Natural killer cell (primary cell): ENCODE data around the gene EDIL3. TPM values are rescaled to one million over a fixed set of nuclear protein-coding genes. Genes with fewer than 3 reads are reported as not detected.

ENCODE experiments used
- ATAC-seq, 3 donors: fragments of 150-1000 bp in 2 of 3; fragments of 200-7000 bp in 1 of 3; cut with Tn5 transposase; 1 replicate in 1 of 3; 2 replicates in 2 of 3; pipeline ENCODE4 v1.10.0; 2021; ENCODE audit warnings: mild to moderate bottlenecking in 2 of 3, moderate library complexity in 2 of 3
- DNase-seq, 2 donors: peaks; one replicate each; pipeline versions ENCODE4 v3.0.0 to v3.0.0-alpha.2; 2013 to 2021; ENCODE audit warnings: mixed read lengths in 1 of 2
- H3K27ac ChIP-seq: one replicate; pipeline ENCODE4 v1.5.1; 2013; ENCODE audit warnings: mild to moderate bottlenecking, low read length
- H3K27me3 ChIP-seq: one replicate; pipeline ENCODE4 v1.6.1; 2013; ENCODE audit warnings: low read length; ENCODE audit not compliant: control insufficient read depth, insufficient read depth
- H3K36me3 ChIP-seq: one replicate; pipeline ENCODE4 v1.6.1; 2013; ENCODE audit warnings: low read length; ENCODE audit not compliant: control insufficient read depth, insufficient read depth
- H3K4me1 ChIP-seq: one replicate; pipeline ENCODE4 v1.6.1; 2013; ENCODE audit warnings: low read length; ENCODE audit not compliant: control insufficient read depth, insufficient read depth
- H3K4me3 ChIP-seq: one replicate; pipeline ENCODE4 v1.5.1; 2013; ENCODE audit warnings: low read length
- H3K9me3 ChIP-seq: one replicate; pipeline ENCODE4 v1.6.1; 2013; ENCODE audit warnings: low read length; ENCODE audit not compliant: control insufficient read depth, insufficient read depth
- H3K27ac Mint-ChIP-seq, 2 donors: one replicate each; pipeline ENCODE4 v1.8.0; 2022; ENCODE audit warnings: mild to moderate bottlenecking in 2 of 2, mixed read lengths in 2 of 2, moderate library complexity in 1 of 2
- H3K27me3 Mint-ChIP-seq, 2 donors: one replicate each; pipeline ENCODE4 v1.8.0; 2022; ENCODE audit warnings: low read depth in 2 of 2, mixed read lengths in 2 of 2
- H3K36me3 Mint-ChIP-seq: one replicate; pipeline ENCODE4 v1.8.0; 2022; ENCODE audit warnings: mixed read lengths
- H3K4me1 Mint-ChIP-seq, 2 donors: one replicate each; pipeline ENCODE4 v1.8.0; 2022; ENCODE audit warnings: mixed read lengths in 2 of 2
- H3K4me3 Mint-ChIP-seq: one replicate; pipeline ENCODE4 v1.8.0; 2022; ENCODE audit warnings: mild to moderate bottlenecking, moderate library complexity, mixed read lengths
- H3K9me3 Mint-ChIP-seq, 2 donors: one replicate each; pipeline ENCODE4 v1.8.0; 2022; ENCODE audit warnings: mixed read lengths in 2 of 2
- CTCF ChIP-seq: fragments of 200-600 bp; IDR thresholded peaks from one replicate; pipeline ENCODE4 v1.8.0; 2022; ENCODE audit warnings: antibody characterized with exemption
- WGBS: methylation state at CpG from one replicate; pipeline ENCODE4 v1.1.7; 2013; ENCODE audit warnings: missing lambda C conversion rate; ENCODE audit not compliant: insufficient coverage; 5-methylcytosine and 5-hydroxymethylcytosine counted together
- intact Hi-C: fragments of 100-400 bp; cut with micrococcal nuclease; formaldehyde crosslinking; loops from one replicate; pipeline ENCODE4 v1.14.2; 2022
- total RNA-seq, 4 donors: library from RNA; stranded (reverse); fragments of 120-200 nt in 1 of 4; gene quantifications; one replicate each; pipeline versions ENCODE4 v1.2.3 to v1.2.4, GENCODE V29; 2013 to 2022

Gene EDIL3
- total RNA-seq, 3 donors from 2014 or later (not counting 1 experiment from before 2014, with no cell fraction given), result not detected

GRCh38 chr5:83914199-83914598 is 470.5 kb downstream of the EDIL3 start:
- no peak overlapping the region for H3K27ac ChIP-seq
- Mint-ChIP-seq H3K4me3 (no peak overlapping the region), H3K4me1 (no peaks in the 10 kb centered on the region), H3K36me3 (no peaks in the 10 kb centered on the region), H3K27ac (no peak overlapping the region), H3K27me3 (no peaks in the 10 kb centered on the region), H3K9me3 (peaks cover 2 to 5% of the 10 kb centered on the region in 2 donors)
- no peak for TF ChIP-seq CTCF
- intact Hi-C loops, result no loop called here
- H3K4me1 ChIP-seq, result no peaks in the 10 kb centered on the region
- H3K27me3 ChIP-seq, result no peaks in the 10 kb centered on the region
- no peak for DNase-seq
- 5% methylated on average over 3 of the region's 4 CpGs for WGBS
- H3K4me3 ChIP-seq, result no peak overlapping the region
- H3K9me3 ChIP-seq, result no peaks in the 10 kb centered on the region
- H3K36me3 ChIP-seq, result no peaks in the 10 kb centered on the region
- no peak for ATAC-seq

GRCh38 chr5:83913593-83913992 is 471.1 kb downstream of the EDIL3 start:
- H3K27ac ChIP-seq, result no peak overlapping the region
- no peaks in the 10 kb centered on the region for H3K27me3 ChIP-seq
- H3K4me1 ChIP-seq, result no peaks in the 10 kb centered on the region
- no peaks in the 10 kb centered on the region for H3K27me3 Mint-ChIP-seq
- H3K36me3 ChIP-seq, result no peaks in the 10 kb centered on the region
- intact Hi-C loops, result no loop called here
- H3K36me3 Mint-ChIP-seq, result no peaks in the 10 kb centered on the region
- no peaks in the 10 kb centered on the region for H3K4me1 Mint-ChIP-seq
- H3K27ac Mint-ChIP-seq, result no peak overlapping the region
- no peak for DNase-seq
- H3K4me3 ChIP-seq, result no peak overlapping the region
- no peaks in the 10 kb centered on the region for H3K9me3 ChIP-seq
- peaks cover 2 to 5% of the 10 kb centered on the region in 2 donors for H3K9me3 Mint-ChIP-seq
- no CpG with 5 or more reads among the region's 1 CpG for WGBS
- ATAC-seq, result no peak
- TF ChIP-seq CTCF, result no peak
- no peak overlapping the region for H3K4me3 Mint-ChIP-seq

- intact Hi-C loops, result no loop called here
- no peaks in the 10 kb centered on the region for H3K27me3 Mint-ChIP-seq
- no peak for ATAC-seq
- H3K4me3 Mint-ChIP-seq, result no peak overlapping the region
- H3K36me3 Mint-ChIP-seq, result no peaks in the 10 kb centered on the region
- H3K27ac Mint-ChIP-seq, result no peak overlapping the region
- Histone ChIP-seq H3K9me3 (no peaks in the 10 kb centered on the region), H3K27ac (no peak overlapping the region), H3K4me1 (no peaks in the 10 kb centered on the region), H3K27me3 (no peaks in the 10 kb centered on the region), H3K4me3 (no peak overlapping the region), H3K36me3 (no peaks in the 10 kb centered on the region)
- WGBS, result no CpG with 5 or more reads among the region's 2 CpGs
- no peak for TF ChIP-seq CTCF
- H3K9me3 Mint-ChIP-seq, result peaks cover 5 to 7% of the 10 kb centered on the region in 2 donors
- DNase-seq, result no peak
- H3K4me1 Mint-ChIP-seq, result no peaks in the 10 kb centered on the region
These were observed 473.2 kb downstream of the EDIL3 start for GRCh38 chr5:83911367-83911919.

- Histone ChIP-seq H3K4me1 (no peaks in the 10 kb centered on the region), H3K9me3 (no peaks in the 10 kb centered on the region), H3K4me3 (no peak overlapping the region), H3K36me3 (no peaks in the 10 kb centered on the region), H3K27me3 (no peaks in the 10 kb centered on the region), H3K27ac (no peak overlapping the region)
- no peak for TF ChIP-seq CTCF
- WGBS, result 72% methylated on average over 3 of the region's 3 CpGs
- H3K9me3 Mint-ChIP-seq, result peaks cover 2 to 6% of the 10 kb centered on the region in 2 donors
- no peaks in the 10 kb centered on the region for H3K4me1 Mint-ChIP-seq
- no peak overlapping the region for H3K27ac Mint-ChIP-seq
- H3K27me3 Mint-ChIP-seq, result no peaks in the 10 kb centered on the region
- H3K4me3 Mint-ChIP-seq, result no peak overlapping the region
- H3K36me3 Mint-ChIP-seq, result no peaks in the 10 kb centered on the region
- intact Hi-C loops, result no loop called here
- no peak for DNase-seq
- no peak for ATAC-seq
These were observed 484.4 kb downstream of the EDIL3 start for GRCh38 chr5:83900306-83900705.
